ENCODE measurements around the gene PRR22. TPM values are rescaled to one million over a fixed set of nuclear protein-coding genes. Genes with fewer than 3 reads are reported as not detected.

The PRR22 gene
- total and polyA plus RNA-seq, 2 experiments from 2014 or later = 0.13 to 2.9 TPM

- H2AFZ ChIP-seq = no peak overlapping the region
Observed at GRCh38 chr19:5773276-5773675, 11.3 kb downstream of the PRR22 start.

GRCh38 chr19:5772416-5772815 is 12.1 kb downstream of the PRR22 start:
- no peak overlapping the region for H2AFZ ChIP-seq
- H3K4me2 ChIP-seq = no peak overlapping the region
- H3K36me3 ChIP-seq (replicated peaks; ENCODE audit: insufficient read depth, low read depth) = no peaks in the 10 kb centered on the region
- no peaks in the 10 kb centered on the region for H3K79me2 ChIP-seq
- no peaks in the 10 kb centered on the region for H4K20me1 ChIP-seq (ENCODE audit: insufficient read depth, poor library complexity, severe bottlenecking)
- H3K27ac ChIP-seq = no peak overlapping the region
- no peak overlapping the region for H3K4me3 ChIP-seq
- 95% methylated on average over 19 of the region's 19 CpGs for WGBS (ENCODE audit: low lambda C conversion rate, missing lambda C conversion rate)
- no peaks in the 10 kb centered on the region for H3K27me3 ChIP-seq
- no peaks in the 10 kb centered on the region for H3K9me3 ChIP-seq (ENCODE audit: low read depth)
- TF ChIP-seq EZH2phosphoT487 (IDR thresholded peaks at IDR 0.05; ENCODE audit: low read depth, severe bottlenecking, unreplicated experiment) = no peak
- TF ChIP-seq CTCF (IDR thresholded peaks at IDR 0.05; ENCODE audit: poor library complexity) = no peak
- TF ChIP-seq EZH2 (IDR thresholded peaks at IDR 0.05; ENCODE audit: borderline replicate concordance) = no peak
- no peaks in the 10 kb centered on the region for H3K9me2 ChIP-seq (replicated peaks; ENCODE audit: insufficient read depth)
- H3K4me1 ChIP-seq (ENCODE audit: insufficient read depth) = no peaks in the 10 kb centered on the region
- no peak for DNase-seq (ENCODE audit: low spot score)

More at GRCh38 chr19:5773276-5773675, 11.3 kb downstream of the PRR22 start:
- Histone ChIP-seq H4K20me1 (ENCODE audit: insufficient read depth, poor library complexity, severe bottlenecking) (no peaks in the 10 kb centered on the region), H3K27ac (no peak overlapping the region), H3K36me3 (replicated peaks; ENCODE audit: insufficient read depth, low read depth) (no peaks in the 10 kb centered on the region), H3K4me2 (no peak overlapping the region), H3K4me1 (ENCODE audit: insufficient read depth) (no peaks in the 10 kb centered on the region), H3K79me2 (no peaks in the 10 kb centered on the region), H3K9me3 (ENCODE audit: low read depth) (no peaks in the 10 kb centered on the region), H3K4me3 (no peak overlapping the region), H3K27me3 (no peaks in the 10 kb centered on the region), H3K9me2 (replicated peaks; ENCODE audit: insufficient read depth) (no peaks in the 10 kb centered on the region)
- TF ChIP-seq EZH2 (IDR thresholded peaks at IDR 0.05; ENCODE audit: borderline replicate concordance) = no peak
- DNase-seq (ENCODE audit: low spot score) = no peak
- 93% methylated on average over 5 of the region's 5 CpGs for WGBS (ENCODE audit: low lambda C conversion rate, missing lambda C conversion rate)

GRCh38 chr19:5767949-5768348 is 16.6 kb downstream of the PRR22 start:
- Histone ChIP-seq H2AFZ (no peak overlapping the region), H3K27ac (no peak overlapping the region), H3K79me2 (no peaks in the 10 kb centered on the region), H3K27me3 (no peaks in the 10 kb centered on the region), H3K9me2 (replicated peaks; ENCODE audit: insufficient read depth) (no peaks in the 10 kb centered on the region), H3K4me2 (no peak overlapping the region), H3K36me3 (replicated peaks; ENCODE audit: insufficient read depth, low read depth) (no peaks in the 10 kb centered on the region), H3K9me3 (ENCODE audit: low read depth) (no peaks in the 10 kb centered on the region), H4K20me1 (ENCODE audit: insufficient read depth, poor library complexity, severe bottlenecking) (no peaks in the 10 kb centered on the region), H3K4me1 (ENCODE audit: insufficient read depth) (no peaks in the 10 kb centered on the region), H3K4me3 (no peak overlapping the region)
- TF ChIP-seq CTCF (IDR thresholded peaks at IDR 0.05; ENCODE audit: poor library complexity) (no peak), EZH2phosphoT487 (IDR thresholded peaks at IDR 0.05; ENCODE audit: low read depth, severe bottlenecking, unreplicated experiment) (no peak), EZH2 (IDR thresholded peaks at IDR 0.05; ENCODE audit: borderline replicate concordance) (no peak)
- 96% methylated on average over 10 of the region's 10 CpGs for WGBS (ENCODE audit: low lambda C conversion rate, missing lambda C conversion rate)
- no peak for DNase-seq (ENCODE audit: low spot score)

- Histone ChIP-seq H4K20me1 (ENCODE audit: insufficient read depth, poor library complexity, severe bottlenecking) (no peaks in the 10 kb centered on the region), H3K79me2 (no peaks in the 10 kb centered on the region), H3K36me3 (replicated peaks; ENCODE audit: insufficient read depth, low read depth) (no peaks in the 10 kb centered on the region), H3K27ac (no peak overlapping the region), H3K4me2 (no peak overlapping the region), H3K9me2 (replicated peaks; ENCODE audit: insufficient read depth) (no peaks in the 10 kb centered on the region), H3K4me1 (ENCODE audit: insufficient read depth) (no peaks in the 10 kb centered on the region), H3K27me3 (no peaks in the 10 kb centered on the region), H3K4me3 (no peak overlapping the region), H2AFZ (no peak overlapping the region), H3K9me3 (ENCODE audit: low read depth) (no peaks in the 10 kb centered on the region)
- TF ChIP-seq EZH2phosphoT487 (IDR thresholded peaks at IDR 0.05; ENCODE audit: low read depth, severe bottlenecking, unreplicated experiment) (no peak), EZH2 (IDR thresholded peaks at IDR 0.05; ENCODE audit: borderline replicate concordance) (no peak), CTCF (IDR thresholded peaks at IDR 0.05; ENCODE audit: poor library complexity) (no peak)
- WGBS (ENCODE audit: low lambda C conversion rate, missing lambda C conversion rate) = 95% methylated on average over 3 of the region's 3 CpGs
- DNase-seq (ENCODE audit: low spot score) = no peak
Observed at GRCh38 chr19:5765220-5765619, 19.3 kb downstream of the PRR22 start.

Measured in hepatocyte (in vitro differentiated cells).